Measurements from ENCODE around the gene MEIOSIN.

DNA sequence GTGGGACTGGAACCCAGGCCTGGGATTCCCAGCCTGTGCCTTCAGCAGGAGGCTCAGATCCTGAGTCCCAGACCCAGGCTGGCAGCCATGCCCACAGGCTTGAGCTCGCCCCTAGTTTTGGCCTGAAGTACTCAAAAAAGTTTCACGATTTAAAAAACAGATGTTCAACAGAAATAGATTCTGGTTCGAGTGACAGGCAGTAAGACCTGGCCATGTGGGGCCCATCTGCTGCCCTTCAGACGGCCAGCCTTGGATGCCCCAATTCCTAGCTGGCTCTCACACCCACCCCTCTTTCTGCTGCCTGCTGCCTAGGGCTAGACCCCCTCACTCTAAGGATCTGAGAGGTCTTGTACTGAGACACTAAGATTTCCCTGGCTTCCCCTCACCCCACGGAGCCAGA is 51.9 kb downstream of the MEIOSIN start:
- TF ChIP-seq, protein P1, sequence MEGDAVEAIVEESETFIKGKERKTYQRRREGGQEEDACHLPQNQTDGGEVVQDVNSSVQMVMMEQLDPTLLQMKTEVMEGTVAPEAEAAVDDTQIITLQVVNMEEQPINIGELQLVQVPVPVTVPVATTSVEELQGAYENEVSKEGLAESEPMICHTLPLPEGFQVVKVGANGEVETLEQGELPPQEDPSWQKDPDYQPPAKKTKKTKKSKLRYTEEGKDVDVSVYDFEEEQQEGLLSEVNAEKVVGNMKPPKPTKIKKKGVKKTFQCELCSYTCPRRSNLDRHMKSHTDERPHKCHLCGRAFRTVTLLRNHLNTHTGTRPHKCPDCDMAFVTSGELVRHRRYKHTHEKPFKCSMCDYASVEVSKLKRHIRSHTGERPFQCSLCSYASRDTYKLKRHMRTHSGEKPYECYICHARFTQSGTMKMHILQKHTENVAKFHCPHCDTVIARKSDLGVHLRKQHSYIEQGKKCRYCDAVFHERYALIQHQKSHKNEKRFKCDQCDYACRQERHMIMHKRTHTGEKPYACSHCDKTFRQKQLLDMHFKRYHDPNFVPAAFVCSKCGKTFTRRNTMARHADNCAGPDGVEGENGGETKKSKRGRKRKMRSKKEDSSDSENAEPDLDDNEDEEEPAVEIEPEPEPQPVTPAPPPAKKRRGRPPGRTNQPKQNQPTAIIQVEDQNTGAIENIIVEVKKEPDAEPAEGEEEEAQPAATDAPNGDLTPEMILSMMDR (IDR thresholded peaks at IDR 0.05; ENCODE audit: low read depth, low read length, poor library complexity, severe bottlenecking): no peak
- no peak for TF ChIP-seq EZH2phosphoT487 (IDR thresholded peaks at IDR 0.05; ENCODE audit: borderline replicate concordance, low read length)
